Effector CD4-positive, alpha-beta T cell (primary cell): ENCODE data around the gene STYXL1.
A peak's percentile ranks its signal among the peaks of the same experiment; 100 is the strongest.
"Not testable (repeated sequence)": the region's sequence is repeated elsewhere in the genome, so short reads cannot be mapped to it uniquely, and the experiment has no call there.

Experiments used
- DNase-seq: peaks from one replicate; pipeline ENCODE4 v3.0.0-alpha.2; 2020
- total RNA-seq: gene quantifications from one replicate; lab custom pipeline; 2026; lab: John Stamatoyannopoulos, UW

The STYXL1 gene, protein sequence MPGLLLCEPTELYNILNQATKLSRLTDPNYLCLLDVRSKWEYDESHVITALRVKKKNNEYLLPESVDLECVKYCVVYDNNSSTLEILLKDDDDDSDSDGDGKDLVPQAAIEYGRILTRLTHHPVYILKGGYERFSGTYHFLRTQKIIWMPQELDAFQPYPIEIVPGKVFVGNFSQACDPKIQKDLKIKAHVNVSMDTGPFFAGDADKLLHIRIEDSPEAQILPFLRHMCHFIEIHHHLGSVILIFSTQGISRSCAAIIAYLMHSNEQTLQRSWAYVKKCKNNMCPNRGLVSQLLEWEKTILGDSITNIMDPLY
- 9.8 reads per million, percentile 31 among the genes with 10 or more reads in this experiment for total RNA-seq

DNA sequence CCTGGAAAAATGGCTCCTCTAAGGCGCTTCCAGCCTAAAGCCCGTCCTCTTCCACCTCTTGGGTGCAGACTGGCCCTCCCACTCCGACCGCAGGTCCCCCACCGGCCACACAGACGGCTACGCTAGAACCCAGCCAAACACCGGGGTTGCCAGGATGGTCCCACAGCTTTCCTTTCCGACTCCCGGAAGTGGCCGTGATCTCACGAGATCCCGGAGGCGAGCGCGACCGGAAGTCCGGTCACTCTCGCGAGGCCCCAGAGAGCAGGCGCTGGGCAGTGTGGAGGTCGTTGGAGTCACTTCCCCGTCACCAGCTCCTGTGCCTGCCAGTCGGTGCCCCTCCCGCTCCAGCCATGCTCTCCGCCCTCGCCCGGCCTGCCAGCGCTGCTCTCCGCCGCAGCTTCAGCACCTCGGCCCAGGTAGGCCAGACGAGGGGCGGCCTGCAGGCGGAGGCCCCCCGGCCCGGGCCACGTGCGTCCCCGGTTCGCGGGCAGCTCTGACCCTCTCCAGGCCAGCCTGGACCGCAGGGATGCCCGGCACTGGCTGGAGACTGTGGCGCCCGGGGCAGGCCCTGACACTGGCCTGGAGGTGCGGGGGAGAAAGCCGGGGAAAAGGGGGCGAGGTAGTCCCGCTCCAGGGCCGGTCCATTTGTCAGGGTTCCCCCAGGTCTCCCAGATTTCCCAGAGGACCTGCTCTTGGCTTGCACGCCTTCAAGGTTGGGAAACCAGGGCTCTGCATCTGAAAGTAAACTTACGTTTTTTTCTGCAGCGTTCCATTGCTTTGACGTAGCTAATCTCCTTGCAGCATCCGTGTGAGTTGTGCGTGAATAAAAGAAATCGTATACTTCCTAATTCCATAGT lies at the start of gene STYXL1, which contains the start of gene MDH2:
TSS of gene STYXL1 (minus strand) at position 190 of the 857 bp plus-strand sequence. CDS start 17,477 bp downstream, outside the sequence.
TSS of gene MDH2 (plus strand) at position 296 of the 857 bp plus-strand sequence. CDS start at position 351, 55 bp downstream.
- DNase-seq: peak; percentile 80

DNA sequence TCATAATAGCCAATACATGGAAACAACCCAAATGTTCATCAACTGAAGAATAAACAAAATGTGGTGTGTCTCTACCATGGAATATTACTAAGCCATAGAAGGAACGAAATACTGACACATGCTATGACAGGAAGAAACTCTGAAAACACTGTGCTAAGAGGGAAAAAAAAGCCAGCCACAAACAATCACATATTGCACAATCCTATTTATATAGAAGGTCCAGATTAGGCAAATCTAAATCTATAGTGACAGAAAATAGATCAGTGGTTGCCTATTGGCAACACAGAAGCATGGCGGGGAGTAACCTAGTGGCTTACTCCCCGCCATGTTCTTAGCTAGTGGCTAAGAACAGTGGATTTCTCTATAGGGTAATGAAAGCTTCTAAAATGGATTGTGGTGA lies 48.1 kb upstream of the STYXL1 start:
- DNase-seq: no peak

DNA sequence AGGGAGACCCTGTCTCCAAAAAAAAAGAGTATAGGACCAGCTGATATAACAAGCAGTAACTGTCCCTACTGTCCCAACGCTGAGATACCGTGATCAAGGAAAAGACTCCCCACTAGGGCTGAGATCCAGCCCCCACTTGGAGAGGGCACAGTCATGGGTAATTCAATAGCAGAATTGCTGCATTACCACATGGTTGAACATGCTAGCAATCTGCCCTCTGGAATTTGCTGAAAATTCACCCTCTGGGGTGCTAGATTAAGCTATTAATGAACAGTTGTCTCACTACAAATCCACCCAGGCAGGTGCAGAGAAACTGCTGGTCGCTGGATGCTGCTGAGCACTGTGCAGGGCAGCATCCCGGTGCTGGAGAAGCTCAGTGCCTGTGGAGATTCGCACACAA lies 46.5 kb upstream of the STYXL1 start:
- not testable (repeated sequence) for DNase-seq

DNA sequence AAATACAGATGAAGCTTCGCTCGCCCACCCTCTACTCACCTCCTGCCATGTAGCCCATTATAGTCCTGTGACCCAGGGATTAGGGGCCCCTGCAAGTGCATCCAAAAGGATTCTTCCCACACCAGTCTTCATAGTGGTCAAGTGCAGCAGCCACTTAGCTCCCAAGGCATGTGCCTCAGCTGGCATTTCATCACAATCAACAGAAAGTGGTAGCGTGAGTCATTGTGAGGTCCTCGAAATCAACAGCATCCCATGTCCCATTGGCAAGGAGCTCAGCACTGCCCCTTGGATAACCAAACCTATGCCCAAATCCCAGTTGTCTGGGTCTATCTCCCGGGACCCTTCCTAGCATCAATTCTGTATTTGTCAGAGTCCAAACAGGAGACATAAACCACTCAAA lies 45.7 kb upstream of the STYXL1 start:
- DNase-seq: not testable (repeated sequence)

DNA sequence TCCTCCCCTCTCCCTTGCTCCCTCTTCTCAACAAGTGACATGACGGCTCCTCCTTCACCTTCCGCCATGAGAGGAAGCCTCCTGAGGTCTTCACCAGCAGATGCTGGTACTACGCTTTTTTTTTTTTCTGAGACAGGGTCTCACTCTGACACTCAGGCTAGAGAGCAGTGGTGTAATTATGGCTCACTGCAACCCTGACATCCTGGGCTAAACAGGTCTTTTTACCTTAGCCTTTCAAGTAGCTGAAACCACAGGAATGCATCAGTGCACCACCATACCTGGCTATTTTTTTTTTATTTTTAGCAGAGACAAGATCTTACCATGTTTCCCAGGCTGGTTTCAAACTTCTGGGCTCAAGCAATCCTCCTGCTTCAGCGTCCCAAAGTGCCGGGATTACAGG lies 43.7 kb upstream of the STYXL1 start:
- no peak for DNase-seq

DNA sequence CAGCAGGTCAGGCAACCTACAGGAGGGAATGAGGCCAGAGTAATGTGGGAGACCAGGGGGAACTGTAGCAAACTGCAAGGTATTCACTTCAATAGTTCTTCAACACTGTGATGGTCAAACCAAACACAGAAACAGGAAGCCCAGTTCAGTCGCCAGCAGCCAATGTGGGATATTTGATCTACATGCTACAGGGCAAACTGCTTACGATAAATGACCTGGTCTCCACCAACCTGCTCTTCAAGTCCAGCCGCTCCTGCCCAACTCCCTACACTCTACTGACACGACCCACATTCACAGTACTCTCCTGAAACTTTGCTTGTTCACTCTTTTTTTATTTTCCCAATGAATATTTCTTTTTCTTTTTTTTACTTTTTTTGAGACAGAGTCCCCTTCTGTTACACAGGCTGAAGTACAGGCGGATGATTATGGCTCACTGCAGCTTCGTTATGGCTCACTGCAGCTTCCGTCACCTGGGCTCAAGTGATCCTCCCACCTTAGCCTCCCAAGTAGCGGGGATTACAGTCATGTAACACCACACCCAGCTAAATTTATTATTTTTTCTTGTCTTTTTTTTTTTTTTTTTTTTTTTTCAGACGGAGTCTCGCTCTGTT lies 42.2 kb upstream of the STYXL1 start:
- no peak for DNase-seq

DNA sequence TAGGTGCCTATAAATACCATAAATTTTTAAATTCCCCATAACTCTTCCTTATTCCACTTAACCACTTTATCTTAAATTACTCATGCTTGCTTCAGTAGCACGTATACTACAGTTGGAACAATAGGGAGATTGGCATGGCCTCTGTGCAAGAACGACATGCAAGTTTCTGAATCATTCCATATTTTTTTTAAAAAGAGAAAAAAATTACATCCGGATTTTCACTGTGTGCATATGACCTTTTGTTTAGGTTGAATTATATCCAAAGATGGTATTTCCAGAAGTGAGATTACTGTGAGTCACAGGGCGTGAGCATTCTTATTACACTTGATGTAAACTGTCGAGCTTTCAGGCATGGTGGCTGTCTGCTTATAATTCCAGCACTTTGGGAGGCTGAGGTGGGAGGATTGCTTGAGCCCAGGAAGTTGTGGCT lies 39.6 kb upstream of the STYXL1 start:
- DNase-seq: not testable (repeated sequence)

DNA sequence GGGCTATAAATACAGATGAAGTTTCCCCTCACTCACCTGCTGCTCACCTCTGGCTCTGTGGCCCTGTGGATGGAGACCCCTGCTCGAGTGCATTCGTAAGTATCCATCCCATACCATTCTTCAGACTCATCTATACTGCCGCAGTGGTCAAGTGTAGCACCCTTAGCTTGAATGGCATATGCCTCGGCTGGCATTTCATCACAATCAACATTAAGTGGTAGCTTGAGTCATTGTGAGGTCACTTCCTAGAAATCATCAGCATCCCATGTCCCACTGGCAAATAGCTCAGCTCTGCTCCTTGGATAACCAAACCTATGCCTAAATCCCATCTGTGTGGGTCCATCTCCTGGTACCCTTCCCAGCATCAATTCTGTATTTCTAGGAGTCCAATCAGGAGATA lies 38.3 kb upstream of the STYXL1 start:
- DNase-seq: no peak

DNA sequence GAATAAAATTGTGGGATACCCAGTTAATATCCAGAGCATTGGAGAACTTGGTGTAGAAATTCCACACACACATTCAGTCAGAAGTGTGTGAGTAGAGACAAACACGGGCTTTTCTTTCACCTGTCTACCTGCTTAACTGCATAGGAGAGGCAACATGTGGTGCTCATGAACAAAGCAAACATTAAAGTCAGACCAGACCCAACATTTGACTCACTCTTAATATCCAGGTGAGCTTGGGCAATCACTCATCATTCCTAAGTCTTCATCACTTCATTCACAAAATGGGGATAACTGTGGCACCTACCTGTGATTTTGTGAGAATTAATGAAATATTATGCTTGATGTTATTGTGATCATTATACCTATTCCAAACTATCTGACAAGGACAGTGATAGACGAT lies 36.3 kb upstream of the STYXL1 start:
- DNase-seq: not testable (repeated sequence)

DNA sequence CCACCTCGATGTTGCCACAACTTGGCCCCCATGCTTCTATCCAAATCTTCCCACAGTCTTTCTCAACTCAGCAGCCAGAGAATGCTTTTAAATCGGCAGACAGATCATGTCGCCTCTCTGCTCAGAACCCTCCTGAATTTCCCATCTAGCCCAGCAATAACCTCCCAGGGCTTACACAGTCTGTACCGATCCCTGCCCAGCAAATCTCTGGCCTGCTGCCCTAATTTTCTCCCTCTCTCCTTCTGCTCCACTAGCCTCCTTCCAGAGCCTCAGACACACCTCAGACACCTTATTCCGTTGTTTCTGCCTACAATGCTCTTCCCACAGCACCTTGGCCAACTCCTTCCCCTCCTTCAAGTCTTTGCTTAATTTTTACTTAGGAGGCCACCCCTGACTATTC lies 32.4 kb upstream of the STYXL1 start:
- no peak for DNase-seq

DNA sequence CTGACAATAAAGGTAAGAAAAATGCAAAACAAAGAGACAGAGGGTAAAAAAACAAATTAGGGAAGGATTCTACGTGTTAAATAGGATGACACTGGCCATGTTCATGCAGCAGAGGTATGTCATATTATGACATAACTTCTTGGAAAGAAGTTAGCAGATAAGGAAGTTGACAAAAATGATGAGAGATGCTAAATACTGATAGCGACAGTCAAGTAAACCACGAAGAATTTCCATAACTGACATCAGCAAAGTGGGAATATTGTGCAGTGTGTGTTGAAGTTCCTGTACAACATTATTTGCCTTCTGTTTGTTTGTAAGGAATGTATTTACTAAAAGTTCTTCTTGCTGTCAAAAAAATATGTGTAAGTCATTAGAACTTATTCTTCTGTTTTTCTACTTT lies 29.6 kb upstream of the STYXL1 start:
- no peak for DNase-seq

DNA sequence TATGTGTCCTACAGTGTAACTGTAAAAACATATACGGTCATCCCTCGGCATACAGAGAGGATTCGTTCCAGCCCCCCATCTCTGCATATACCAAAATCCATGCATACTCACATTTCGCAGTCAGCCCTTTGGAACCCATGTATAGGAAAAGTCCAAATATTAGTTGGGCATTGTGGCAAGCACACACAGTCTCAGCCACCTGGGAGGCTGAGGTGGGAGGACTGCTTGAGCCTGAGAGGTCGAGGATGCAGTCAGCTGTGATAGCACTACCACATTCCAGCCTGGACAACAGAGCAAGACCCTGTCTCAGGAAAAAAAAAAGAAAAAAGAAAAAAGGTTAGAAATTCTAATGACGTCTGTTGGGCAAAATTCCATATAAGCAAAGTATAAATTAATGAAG lies 29.2 kb upstream of the STYXL1 start:
- no peak for DNase-seq

DNA sequence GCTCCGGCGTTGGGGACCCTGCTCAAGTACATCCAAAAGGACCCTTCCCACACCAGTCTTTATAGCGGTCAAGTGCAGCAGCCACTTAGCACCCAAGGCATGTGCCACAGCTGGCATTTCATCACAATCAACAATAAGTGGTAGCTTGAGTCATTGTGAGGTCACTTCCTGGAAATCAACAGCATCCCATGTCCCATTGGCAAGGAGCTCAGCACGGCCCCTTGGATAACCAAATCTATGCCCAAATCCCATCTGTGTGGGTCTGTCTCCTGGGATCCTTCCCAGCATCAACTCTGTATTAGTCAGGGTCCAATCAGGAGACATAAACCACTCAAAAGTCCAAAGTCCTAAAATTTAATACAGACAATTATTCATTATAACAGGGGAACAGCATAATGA lies 27.2 kb upstream of the STYXL1 start:
- no peak for DNase-seq

DNA sequence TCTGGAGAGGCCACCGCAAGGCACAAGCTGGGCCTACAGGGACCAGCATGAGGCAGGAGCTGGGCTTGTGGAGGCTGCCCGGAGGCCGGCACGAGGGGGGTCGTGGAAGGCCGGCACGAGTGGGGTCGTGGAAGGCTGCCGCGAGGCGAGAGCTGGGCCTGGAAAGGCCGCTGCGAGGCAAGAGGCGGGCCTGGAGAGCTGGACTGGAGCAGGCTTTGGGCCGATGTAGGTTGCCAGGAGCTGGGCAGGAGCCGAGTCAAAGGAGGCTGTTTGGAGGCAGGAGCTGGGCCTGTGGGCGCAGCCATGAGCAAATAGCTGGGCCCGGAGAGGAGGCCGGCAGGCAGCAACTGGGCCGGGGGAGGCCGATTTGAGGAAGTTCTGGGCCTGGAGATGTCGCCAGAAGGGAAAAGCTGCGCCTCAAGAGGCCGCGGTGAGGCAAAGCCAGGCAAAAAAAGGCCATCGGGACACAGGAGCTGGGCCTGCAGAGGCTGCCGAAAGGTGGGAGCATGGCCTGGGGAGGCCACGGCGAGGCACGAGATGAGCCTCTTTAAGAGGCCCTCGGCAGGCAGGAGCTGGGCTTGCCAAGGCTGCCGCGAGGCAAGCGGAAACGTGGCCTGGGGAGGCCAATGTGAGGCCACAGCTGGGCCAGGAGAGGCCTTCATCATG lies 26.6 kb upstream of the STYXL1 start:
- no peak for DNase-seq

DNA sequence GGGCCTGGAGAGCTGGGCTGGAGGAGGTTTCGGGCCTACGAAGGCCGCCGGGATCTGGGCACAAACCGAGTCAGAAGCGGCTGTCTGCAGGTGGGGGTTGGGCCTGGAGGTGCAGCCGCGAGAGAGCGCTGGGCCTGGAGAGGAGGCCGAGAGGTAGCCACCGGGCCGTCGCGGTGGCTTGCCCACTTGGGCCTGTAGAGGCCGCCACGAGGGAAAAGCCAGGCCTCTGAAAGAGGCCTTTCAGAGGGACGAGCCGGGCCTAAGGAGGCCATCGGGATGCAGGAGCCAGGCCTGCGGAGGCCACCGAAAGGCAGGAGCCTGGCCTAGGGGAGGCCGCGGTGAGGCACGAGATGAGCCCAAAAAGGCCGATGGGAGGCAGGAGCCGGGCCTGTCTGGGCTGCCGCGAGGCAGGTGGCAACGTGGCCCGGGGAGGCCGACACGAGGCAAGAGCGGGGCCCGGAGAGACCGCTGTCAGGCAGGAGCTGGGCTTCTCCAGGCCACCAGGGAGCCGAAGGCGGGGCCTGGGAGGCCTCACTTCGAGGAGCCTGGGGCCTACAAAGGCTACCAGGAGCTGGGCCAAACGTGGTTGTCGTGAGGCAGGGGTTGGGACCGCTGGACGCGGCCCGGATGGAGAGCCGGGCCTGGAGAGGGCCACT lies 25.7 kb upstream of the STYXL1 start:
- DNase-seq: no peak

DNA sequence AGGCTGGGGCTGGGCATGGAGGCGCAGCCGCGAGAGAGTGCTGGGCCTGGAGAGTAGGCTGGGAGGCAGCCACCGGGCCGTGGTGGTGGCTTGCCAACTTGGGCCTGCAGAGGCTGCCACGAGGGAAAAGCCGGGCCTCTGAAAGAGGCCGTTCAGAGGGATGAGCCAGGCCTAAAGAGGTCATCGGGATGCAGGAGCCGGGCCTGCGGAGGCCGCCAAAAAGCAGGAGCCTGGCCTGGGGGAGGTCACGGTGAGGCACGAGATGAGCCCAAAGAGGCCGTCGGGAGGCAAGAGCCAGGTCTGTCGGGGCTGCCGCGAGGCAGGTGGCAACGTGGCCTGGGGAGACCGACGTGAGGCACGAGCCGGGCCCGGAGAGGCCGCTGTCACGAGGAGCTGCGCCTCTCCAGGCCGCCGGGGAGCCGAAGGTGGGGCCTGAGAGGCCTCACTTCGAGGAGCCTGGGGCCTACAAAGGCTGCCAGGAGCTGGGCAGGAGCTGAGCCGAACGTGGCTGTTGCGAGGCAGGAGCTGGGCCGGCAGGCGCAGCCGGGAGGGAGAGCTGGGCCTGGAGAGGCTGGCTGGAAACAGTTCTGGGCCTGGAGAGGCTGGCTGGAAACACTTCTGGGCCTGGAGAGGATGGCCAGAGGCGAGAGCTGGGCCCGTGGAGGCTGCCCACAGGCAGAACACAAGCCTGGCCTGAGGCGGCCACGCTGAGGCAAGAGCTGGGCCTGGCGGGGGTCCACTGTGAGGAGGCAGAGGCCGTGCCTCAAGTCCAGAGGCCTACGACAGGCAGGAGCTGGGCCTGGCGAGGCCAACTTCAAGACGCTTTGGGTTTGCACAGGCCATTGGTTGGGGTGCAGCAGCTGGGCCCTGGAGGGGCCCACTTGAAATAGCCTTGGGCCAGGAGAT lies 24.7 kb upstream of the STYXL1 start:
- DNase-seq: no peak

DNA sequence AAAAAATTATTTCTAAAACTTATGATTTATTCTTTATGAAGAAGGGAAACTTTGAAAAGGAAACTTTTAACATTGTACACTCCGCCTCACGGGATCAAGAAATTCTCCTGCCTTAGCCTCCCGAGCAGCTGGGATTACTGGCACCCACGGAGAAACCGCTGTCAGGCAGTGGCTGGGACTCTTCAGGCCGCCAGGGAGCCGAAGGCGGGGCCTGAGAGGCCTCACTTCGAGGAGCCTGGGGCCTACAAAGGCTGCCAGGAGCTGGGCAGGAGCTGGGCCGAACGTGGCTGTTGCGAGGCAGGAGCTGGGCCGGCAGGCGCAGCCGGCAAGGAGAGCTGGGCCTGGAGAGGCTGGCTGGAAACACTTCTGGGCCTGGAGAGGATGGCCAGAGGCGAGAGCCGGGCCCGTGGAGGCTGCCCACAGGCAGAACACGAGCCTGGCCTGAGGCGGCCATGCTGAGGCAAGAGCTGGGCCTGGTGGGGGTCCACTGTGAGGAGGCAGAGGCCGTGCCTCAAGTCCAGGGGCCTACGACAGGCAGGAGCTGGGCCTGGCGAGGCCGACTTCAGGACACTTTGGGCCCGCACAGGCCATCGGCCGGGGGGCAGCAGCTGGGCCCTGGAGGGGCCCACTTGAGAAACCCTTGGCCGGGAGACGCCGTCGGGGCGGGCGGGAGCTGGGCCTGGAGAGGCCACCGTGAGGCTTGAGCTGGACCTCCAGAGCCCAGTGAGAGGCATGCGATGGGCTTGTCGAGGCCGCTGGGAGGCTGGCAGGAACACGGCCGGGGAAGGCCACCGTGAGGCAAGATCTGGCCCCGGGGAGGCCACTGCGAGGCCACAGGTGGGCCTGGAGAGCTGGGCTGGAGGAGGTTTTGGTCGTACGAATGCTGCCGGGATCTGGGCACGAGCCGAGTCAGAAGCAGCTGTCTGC lies 23.8 kb upstream of the STYXL1 start:
- no peak for DNase-seq

DNA sequence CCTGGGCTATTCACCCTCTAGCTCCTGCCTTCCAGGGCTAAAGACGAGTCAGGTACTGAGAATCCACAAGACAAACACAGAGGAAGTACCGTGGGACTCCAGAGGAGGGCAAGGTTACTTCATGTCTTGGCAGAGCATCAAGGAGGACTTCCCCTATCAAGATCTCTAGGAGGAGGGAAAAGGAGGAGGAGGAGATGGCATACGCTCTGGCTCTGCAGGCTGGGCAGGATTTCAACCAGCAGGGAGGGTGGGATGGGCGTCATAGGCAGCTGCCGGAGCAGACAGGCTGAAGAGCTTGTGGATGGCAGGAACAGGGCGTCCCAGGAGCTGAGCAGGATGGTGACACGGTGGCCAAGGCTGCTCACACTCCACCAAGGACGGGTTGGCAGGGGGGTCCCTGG lies 21.4 kb upstream of the STYXL1 start:
- DNase-seq: no peak

DNA sequence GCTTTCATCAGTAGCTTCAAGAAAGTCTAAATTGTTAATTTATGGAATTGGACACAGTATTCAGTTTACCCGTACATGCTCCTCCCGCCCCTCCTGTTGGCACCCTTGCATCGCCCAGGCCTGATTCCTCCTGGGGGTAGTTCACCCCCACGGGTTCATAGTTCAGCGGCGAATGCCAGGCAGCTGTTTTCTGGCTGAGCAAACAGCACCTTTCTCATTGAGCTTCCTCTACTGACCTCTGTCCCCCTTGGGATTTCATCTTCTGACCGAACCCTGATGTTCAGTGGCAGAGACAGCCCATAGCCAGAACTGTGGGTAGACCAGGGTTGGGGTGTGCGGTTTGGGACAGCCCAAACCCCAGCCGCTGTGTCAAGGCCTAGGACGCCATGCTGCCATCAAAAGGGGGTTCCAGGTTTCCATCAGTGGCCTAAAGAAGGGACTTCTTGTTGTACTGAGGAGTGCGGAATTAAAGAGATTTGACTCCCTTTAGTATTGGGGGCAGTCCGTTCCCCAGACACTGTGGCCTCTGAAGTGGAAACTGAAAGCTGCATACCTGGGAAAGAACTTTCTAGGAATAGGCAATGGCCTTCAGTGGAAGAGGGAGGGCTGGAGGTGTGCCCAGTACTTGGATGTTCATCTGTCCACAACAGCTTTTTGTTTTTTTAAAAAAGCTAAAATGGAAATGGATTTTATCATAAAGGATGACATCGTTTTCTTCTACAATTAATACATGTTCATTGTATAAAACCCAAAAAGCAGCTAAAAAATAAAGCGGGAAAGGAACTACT lies 19.1 kb upstream of the STYXL1 start:
- DNase-seq: no peak
